ENCODE data around the gene CALHM2.

CALHM2 gene

DNA sequence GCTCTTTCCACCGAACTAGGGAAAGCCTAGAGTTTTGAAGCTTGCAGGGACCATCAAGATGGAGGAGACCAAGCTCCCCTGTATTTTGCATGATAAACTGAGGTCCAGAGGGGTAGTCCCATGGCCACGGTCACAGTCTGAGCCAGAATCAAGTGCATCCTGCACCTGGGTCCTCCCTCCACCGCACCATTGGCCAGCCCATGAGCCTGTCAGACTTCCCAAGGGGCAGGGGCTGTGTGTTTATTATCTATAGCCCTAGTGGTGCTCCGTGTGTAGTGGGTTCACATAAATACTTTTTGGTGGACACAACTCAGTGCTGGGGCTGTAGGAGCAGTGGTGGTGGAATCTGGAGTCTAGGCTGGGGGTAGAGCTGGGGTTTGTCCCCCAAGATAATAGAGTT lies 23.3 kb upstream of the CALHM2 start:
- DNase-seq = no peak

DNA sequence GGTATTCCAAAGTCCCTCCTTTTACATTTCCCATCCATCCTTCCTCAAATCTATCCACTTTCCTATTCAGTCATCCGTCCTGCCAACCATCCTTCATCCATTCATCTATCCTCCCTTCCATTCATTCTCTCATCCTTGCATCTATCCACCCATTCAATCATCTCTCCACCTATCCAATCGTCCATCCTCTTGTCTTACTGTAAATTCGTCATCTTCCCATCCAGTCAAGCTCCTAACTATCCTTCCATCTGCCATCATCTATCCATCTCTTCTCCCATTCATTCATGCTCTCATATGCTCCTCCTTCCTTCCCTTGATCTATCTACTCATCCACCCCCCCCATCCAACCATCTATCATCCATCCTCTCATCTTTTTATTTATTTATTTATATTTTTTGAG lies 21.9 kb upstream of the CALHM2 start:
- no peak for DNase-seq

GRCh38 chr10:103473261-103473671 lies 21.1 kb upstream of the CALHM2 start:
- no peak for DNase-seq

- no peak for DNase-seq
Measured at GRCh38 chr10:103472005-103472404, 19.8 kb upstream of the CALHM2 start.

- peak; percentile 53 for DNase-seq
Measured at GRCh38 chr10:103470761-103471653, 18.8 kb upstream of the CALHM2 start.

DNA sequence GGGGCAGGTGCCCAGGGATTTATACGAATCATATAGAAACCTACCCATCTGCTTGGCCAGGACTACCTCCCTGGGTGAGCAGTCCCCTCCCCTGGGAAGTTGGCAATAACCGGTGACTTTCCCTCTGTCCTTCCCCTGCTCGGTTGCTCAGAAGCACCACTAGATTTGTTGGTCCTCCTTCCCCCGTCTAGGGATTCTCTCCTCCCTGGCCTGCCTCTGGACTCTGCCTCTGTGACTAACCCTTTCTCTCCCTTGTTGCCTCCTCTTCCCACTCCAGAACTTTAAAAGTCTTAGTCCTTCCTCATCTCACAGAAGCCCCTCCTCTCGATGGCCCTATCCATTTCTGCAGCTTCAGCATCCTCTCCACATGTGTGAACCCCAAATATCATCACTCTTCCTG lies 17.0 kb upstream of the CALHM2 start:
- no peak for DNase-seq

- DNase-seq = no peak
Measured at GRCh38 chr10:103467406-103467805, 15.2 kb upstream of the CALHM2 start.

GRCh38 chr10:103466734-103467133 lies 14.6 kb upstream of the CALHM2 start:
- DNase-seq = no peak

GRCh38 chr10:103465411-103466179 lies 13.4 kb upstream of the CALHM2 start:
- DNase-seq = no peak

GRCh38 chr10:103463499-103463898 lies 11.3 kb upstream of the CALHM2 start:
- no peak for DNase-seq

GRCh38 chr10:103459615-103460014 lies 7.4 kb upstream of the CALHM2 start:
- DNase-seq = no peak

DNA sequence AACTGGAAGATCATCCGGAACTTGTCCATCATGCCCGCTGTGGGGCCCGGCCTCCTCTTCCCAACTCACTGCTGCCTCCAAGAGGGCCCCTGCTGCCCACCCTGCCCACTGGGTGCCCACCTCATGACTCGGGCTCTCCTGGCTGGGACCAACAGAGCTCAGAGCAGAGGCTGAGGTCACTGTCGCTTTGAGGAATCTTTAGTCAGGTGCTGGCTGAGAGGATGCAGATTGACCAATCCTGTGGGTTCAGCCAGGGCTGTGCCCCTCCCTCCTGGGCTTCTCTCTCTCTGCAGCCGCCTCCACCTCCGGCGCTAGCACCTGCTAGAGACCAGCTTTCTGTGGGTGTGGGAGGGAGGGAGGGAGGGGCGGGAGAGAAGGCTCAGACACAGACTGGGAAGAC lies 6.5 kb upstream of the CALHM2 start, which contains the start of gene CALHM1:
Gene CALHM1, minus strand, starts transcription at position 181 of the 400 bp plus-strand sequence. Its CDS starts 149 bp downstream, at position 32.
- DNase-seq = no peak

DNA sequence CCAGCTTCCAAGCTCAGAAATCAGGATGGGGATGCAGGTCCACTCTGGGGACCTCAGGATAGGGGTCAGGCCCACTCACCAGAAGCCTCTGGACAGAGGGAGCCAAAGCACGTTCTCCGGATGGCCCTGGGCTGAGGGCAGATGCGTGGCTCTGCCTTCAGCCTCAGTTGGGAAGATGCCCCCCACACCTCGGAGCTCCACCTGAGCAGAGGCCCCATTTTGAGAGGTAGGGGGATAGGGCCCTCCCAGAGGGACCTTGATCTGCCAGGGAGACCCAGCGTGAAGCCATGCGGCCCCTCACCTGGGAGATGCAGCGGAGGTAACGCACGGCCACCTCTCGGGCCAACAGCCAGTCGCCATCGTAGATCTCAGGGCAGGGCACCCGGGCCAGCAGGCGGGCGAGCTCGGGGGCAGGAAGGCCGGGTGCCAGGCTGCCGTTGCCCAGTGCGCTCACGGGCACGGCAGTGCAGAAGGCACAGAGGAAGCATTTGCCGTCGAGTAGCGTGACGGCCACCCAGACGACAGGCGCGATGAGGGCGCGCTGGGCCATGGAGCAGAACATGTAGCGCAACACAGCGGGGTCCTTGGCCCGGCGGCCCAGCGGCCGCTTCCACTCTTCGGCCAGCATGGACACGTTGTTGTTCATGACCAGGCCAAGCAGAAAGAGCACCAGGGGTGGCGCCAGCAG lies 5.9 kb upstream of the CALHM2 start:
- no peak for DNase-seq

GRCh38 chr10:103457176-103457712 lies 5.1 kb upstream of the CALHM2 start:
- DNase-seq = no peak

- no peak for DNase-seq
Measured at GRCh38 chr10:103456074-103456660, 4.0 kb upstream of the CALHM2 start.

DNA sequence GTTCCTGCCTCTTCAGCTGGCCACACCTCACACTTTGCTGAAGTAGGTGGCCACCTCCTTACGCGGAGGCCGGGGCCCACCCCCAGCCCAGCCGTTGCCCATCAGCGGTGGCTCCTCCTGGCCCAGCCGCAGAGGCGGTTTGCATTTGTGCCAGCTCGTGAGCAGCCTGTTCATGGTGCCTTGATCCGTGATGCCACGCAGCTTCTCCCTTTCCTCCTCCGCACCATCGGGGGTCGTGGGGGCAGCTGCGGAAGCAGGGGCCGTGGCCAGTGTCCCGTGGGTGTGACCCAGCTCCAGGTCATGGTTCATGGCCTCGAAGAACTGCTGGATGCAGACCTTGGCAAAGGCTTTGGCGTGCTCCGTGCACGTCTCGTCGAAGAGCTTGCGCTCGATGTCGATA lies 3.1 kb upstream of the CALHM2 start:
- no peak for DNase-seq

DNA sequence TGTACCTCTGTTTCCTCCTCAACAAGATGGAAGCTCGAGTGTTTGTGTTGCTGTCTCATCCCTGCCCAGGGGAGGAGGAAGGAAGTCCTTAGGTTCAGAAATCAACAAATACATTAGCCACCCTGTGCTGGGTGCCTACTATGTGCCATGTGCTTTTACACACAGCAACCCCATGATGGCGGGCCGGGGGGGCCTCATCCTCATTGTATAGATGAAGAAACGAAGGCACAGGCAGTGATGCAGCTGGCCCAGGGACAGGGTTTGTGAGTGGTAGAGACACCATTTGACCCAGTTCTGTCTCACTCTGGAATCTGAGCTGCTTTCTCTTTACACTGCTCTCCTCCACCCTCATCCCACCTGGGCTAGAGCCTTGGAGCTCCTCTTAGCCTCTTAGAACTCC lies 1.9 kb upstream of the CALHM2 start:
- DNase-seq = no peak

GRCh38 chr10:103452506-103453230 lies 498 bp upstream of the CALHM2 start:
- no peak for DNase-seq

- DNase-seq = peak; percentile 49
Measured at GRCh38 chr10:103451091-103451813, 918 bp downstream of the CALHM2 start.

GRCh38 chr10:103450201-103450695 lies 1.9 kb downstream of the CALHM2 start:
- no peak for DNase-seq

Data from activated CD4-positive, CD25-positive, alpha-beta regulatory T cell treated with anti-CD3 and anti-CD28 coated beads, Interleukin-2, amount 50 U/mL, for 72 hours (primary cell).